Epithelial cell of proximal tubule (primary cell): Measurements from ENCODE around the gene REST. TPM values are rescaled to one million over a fixed set of nuclear protein-coding genes. Genes with fewer than 3 reads are reported as not detected.
A peak's percentile ranks its signal among the peaks of the same experiment; 100 is the strongest.

Experiments used
- DNase-seq: peaks from one replicate; pipeline ENCODE4 v3.0.0-alpha.2; 2011; ENCODE audit warnings: low read depth
- H3K4me3 ChIP-seq: 2 replicates; pipeline ENCODE4 v1.5.1; 2011; ENCODE audit warnings: low read depth, mild to moderate bottlenecking, low read length
- CTCF ChIP-seq: conservative IDR thresholded peaks from 2 replicates; pipeline ENCODE4 v1.5.1; 2012; ENCODE audit warnings: low read depth, mild to moderate bottlenecking, low read length
- total RNA-seq: library from RNA; depleted of rRNA; stranded (reverse); fragments of >200 nt; gene quantifications from 2 replicates; pipeline ENCODE4 v1.2.3, GENCODE V29; 2015

Gene REST
- total RNA-seq, 1 donor from 2014 or later: 22.9 TPM

- peak; percentile 7 for TF ChIP-seq CTCF
- peak overlapping the region; percentile 67 for H3K4me3 ChIP-seq
- no peak for DNase-seq
These were observed 69.2 kb downstream of the REST start for GRCh38 chr4:56976837-56977320.

- TF ChIP-seq CTCF: no peak
- H3K4me3 ChIP-seq: peak within 1 kb of the TSS; percentile 67
- DNase-seq: peak; percentile 97
These were observed 69.8 kb downstream of the REST start, which contains the start of gene NOA1 for GRCh38 chr4:56977321-56978012. Gene NOA1 (minus strand): TSS chr4:56977606. CDS start chr4:56977585, 21 bp downstream.

- peak; percentile 66 for DNase-seq
- no peak for TF ChIP-seq CTCF
- peak within 1 kb of the TSS; percentile 67 for H3K4me3 ChIP-seq
These were observed 71.1 kb downstream of the REST start, which contains the start of gene POLR2B for GRCh38 chr4:56978750-56979303. Gene POLR2B (plus strand): TSS chr4:56978896. CDS start chr4:56978986, 90 bp downstream.

- no peak for DNase-seq
- TF ChIP-seq CTCF: no peak
- peak overlapping the region; percentile 67 for H3K4me3 ChIP-seq
These were observed 71.8 kb downstream of the REST start for GRCh38 chr4:56979421-56980072.

- no peak for TF ChIP-seq CTCF
- no peak for DNase-seq
- H3K4me3 ChIP-seq: peak overlapping the region; percentile 13
These were observed 74.1 kb downstream of the REST start for GRCh38 chr4:56981795-56982201.

- no peak overlapping the region for H3K4me3 ChIP-seq
- TF ChIP-seq CTCF: no peak
- DNase-seq: no peak
These were observed 78.5 kb downstream of the REST start for GRCh38 chr4:56986192-56986591.
